GM23248 (cell line): ENCODE results near the gene MAP6D1. TPM values are rescaled to one million over a fixed set of nuclear protein-coding genes. Genes with fewer than 3 reads are reported as not detected.

Source experiments
- DNase-seq: peaks from one replicate; pipeline ENCODE4 v3.0.0-alpha.2; 2015
- H2AFZ ChIP-seq: fragments of 200-600 bp; sonication (generic); 2 replicates; pipeline ENCODE4 v1.6.1; 2016; ENCODE audit warnings: antibody characterized with exemption
- H3F3A ChIP-seq: fragments of 200-600 bp; sonication (generic); 2 replicates; pipeline ENCODE4 v1.6.1; 2016; ENCODE audit warnings: mild to moderate bottlenecking, antibody characterized with exemption, mixed run types; ENCODE audit not compliant: insufficient read depth
- H3K27ac ChIP-seq: fragments of 200-600 bp; sonication (generic); 2 replicates; pipeline ENCODE4 v1.5.1; 2016; ENCODE audit warnings: mild to moderate bottlenecking
- H3K27me3 ChIP-seq: fragments of 200-600 bp; sonication (generic); replicated peaks from 2 replicates; pipeline ENCODE4 v1.6.1; 2016; ENCODE audit warnings: mild to moderate bottlenecking; ENCODE audit not compliant: insufficient read depth
- H3K36me3 ChIP-seq: fragments of 200-600 bp; sonication (generic); 2 replicates; pipeline ENCODE4 v1.6.1; 2016; ENCODE audit warnings: low read depth, mild to moderate bottlenecking
- H3K4me1 ChIP-seq: fragments of 200-600 bp; sonication (generic); 2 replicates; pipeline ENCODE4 v1.6.1; 2016; ENCODE audit warnings: mild to moderate bottlenecking; ENCODE audit not compliant: insufficient read depth
- H3K4me2 ChIP-seq: fragments of 200-600 bp; sonication (generic); one replicate; pipeline ENCODE4 v1.6.1; 2016; ENCODE audit warnings: mild to moderate bottlenecking; ENCODE audit not compliant: unreplicated experiment
- H3K4me3 ChIP-seq: fragments of 200-600 bp; sonication (generic); 2 replicates; pipeline ENCODE4 v1.5.1; 2016; ENCODE audit warnings: mild to moderate bottlenecking
- H3K79me2 ChIP-seq: fragments of 200-600 bp; sonication (generic); 2 replicates; pipeline ENCODE4 v1.6.1; 2016; ENCODE audit warnings: mild to moderate bottlenecking; ENCODE audit not compliant: insufficient read depth
- H3K9ac ChIP-seq: fragments of 200-600 bp; sonication (generic); 2 replicates; pipeline ENCODE4 v1.6.1; 2016; ENCODE audit warnings: mild to moderate bottlenecking
- H3K9me2 ChIP-seq: fragments of 200-600 bp; sonication (generic); 2 replicates; pipeline ENCODE4 v1.6.1; 2016; ENCODE audit warnings: mixed run types, mild to moderate bottlenecking, moderate library complexity; ENCODE audit not compliant: insufficient read depth
- H3K9me3 ChIP-seq: fragments of 200-600 bp; sonication (generic); one replicate; pipeline ENCODE4 v1.6.1; 2017; ENCODE audit warnings: low read depth
- H4K20me1 ChIP-seq: fragments of 200-600 bp; sonication (generic); 2 replicates; pipeline ENCODE4 v1.6.0; 2016; ENCODE audit not compliant: insufficient read depth
- EZH2 ChIP-seq: fragments of 200-600 bp; sonication (generic); IDR thresholded peaks from 2 replicates; pipeline ENCODE4 v1.6.1; 2018; ENCODE audit warnings: antibody characterized with exemption, mild to moderate bottlenecking; ENCODE audit not compliant: insufficient read depth, poor library complexity, severe bottlenecking
- EZH2phosphoT487 ChIP-seq: fragments of 200-600 bp; sonication (generic); IDR thresholded peaks from 2 replicates; pipeline ENCODE4 v1.6.1; 2018; ENCODE audit warnings: antibody characterized with exemption, moderate library complexity, mild to moderate bottlenecking, low read depth; ENCODE audit not compliant: insufficient read depth
- WGBS, 2 experiments: methylation state at CpG; one replicate each; pipeline ENCODE4 v1.1.6; 2015 to 2017; ENCODE audit warnings: low lambda C conversion rate in 2 of 2, low coverage in 1 of 2; ENCODE audit errors: missing lambda C conversion rate in 2 of 2; 5-methylcytosine and 5-hydroxymethylcytosine counted together
- in situ Hi-C: fragments of 300-500 bp; cut with MboI; formaldehyde crosslinking; loops from 2 replicates; pipeline ENCODE4 v1.15.0; 2020
- polyA plus RNA-seq: library from polyadenylated mRNA; unstranded; fragments of >200 nt; fragmentation: Nextera tagmentation; extraction: Ambion mirVana; gene quantifications from 2 replicates; pipeline ENCODE4 v1.2.1, GENCODE V29; 2016
- total RNA-seq: library from RNA; depleted of rRNA; stranded (reverse); fragments of >200 nt; shearing (Covaris generic); gene quantifications from 2 replicates; pipeline ENCODE4 v1.2.3, GENCODE V29; 2014

The MAP6D1 gene
- total and polyA plus RNA-seq, 2 experiments from 2014 or later, result 2.8 to 5.5 TPM

DNA sequence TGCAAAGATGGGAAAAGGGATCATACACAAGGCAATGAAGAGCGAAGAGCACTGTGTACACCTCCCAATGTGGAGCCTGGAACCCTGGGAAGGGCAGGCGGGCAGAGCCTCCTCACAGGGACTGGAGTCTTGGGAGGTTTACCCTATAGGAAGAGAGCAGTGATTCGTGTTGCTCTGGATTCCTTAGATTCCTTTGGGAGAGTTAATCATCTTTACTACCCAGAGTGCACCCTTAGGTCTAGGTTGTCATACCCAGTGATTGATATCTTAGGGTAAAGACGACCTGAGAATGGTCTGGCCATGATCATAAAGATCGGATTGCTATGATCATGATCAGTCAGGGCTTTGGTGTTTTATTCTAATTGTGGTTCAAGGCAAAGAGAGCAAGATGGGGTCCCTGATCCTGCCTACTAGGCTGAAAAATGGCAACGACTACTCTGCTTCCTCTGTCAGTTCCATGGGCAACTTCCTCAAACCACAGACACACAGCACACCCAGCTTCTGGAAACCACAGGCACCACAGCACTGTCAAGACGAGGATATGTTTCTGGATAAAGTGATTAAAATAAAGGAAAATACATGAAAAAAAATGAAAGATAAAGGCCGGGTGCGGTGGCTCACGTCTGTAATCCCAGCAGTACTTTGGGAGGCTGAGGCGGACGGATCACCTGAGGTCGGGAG is 20.4 kb upstream of the MAP6D1 start:
- Histone ChIP-seq H3K36me3 (peaks cover 44% of the 10 kb centered on the region), H3K27me3 (no peaks in the 10 kb centered on the region), H3K27ac (peak overlapping the region; percentile 63), H3F3A (peaks cover 19% of the 10 kb centered on the region), H3K9ac (0 out of 2 replicates have a peak overlapping the region, but pooled peaks have one; percentile 2), H3K9me3 (no peaks in the 10 kb centered on the region), H4K20me1 (no peaks in the 10 kb centered on the region), H3K4me1 (peaks cover 22% of the 10 kb centered on the region), H3K9me2 (no peaks in the 10 kb centered on the region), H3K4me3 (no peak overlapping the region), H3K79me2 (peaks cover 17% of the 10 kb centered on the region; the same call in 1 of the 2 replicates), H3K4me2 (peak overlapping the region; percentile 65), H2AFZ (no peak overlapping the region)
- DNase-seq, result peak; percentile 24
- WGBS, 2 experiments, result 83% methylated on average over 13 of the region's 13 CpGs
- in situ Hi-C loops, result no loop called here
- TF ChIP-seq EZH2phosphoT487, result no peak
- TF ChIP-seq EZH2, result no peak

GRCh38 chr3:183845090-183845489 is 19.7 kb upstream of the MAP6D1 start:
- H3K27me3 ChIP-seq, result no peaks in the 10 kb centered on the region
- H2AFZ ChIP-seq, result no peak overlapping the region
- peak overlapping the region; percentile 65 for H3K4me2 ChIP-seq
- peaks cover 43% of the 10 kb centered on the region for H3K36me3 ChIP-seq
- H3F3A ChIP-seq, result peaks cover 19% of the 10 kb centered on the region
- peaks cover 22% of the 10 kb centered on the region for H3K4me1 ChIP-seq
- in situ Hi-C loops, result no loop called here
- no peak for DNase-seq
- peak overlapping the region; percentile 63 for H3K27ac ChIP-seq
- H3K9me3 ChIP-seq, result no peaks in the 10 kb centered on the region
- peak overlapping the region; percentile 2; the same call in 1 of the 2 replicates for H3K9ac ChIP-seq
- no peak overlapping the region for H3K4me3 ChIP-seq
- TF ChIP-seq EZH2, result no peak
- TF ChIP-seq EZH2phosphoT487, result no peak
- no peaks in the 10 kb centered on the region for H3K9me2 ChIP-seq
- H3K79me2 ChIP-seq, result peaks cover 11% of the 10 kb centered on the region; the same call in 1 of the 2 replicates
- no peaks in the 10 kb centered on the region for H4K20me1 ChIP-seq
- WGBS, 2 experiments, result 98 to 100% methylated on average over 4 of the region's 4 CpGs

- Histone ChIP-seq H3K9me2 (no peaks in the 10 kb centered on the region), H3K4me1 (peaks cover 22% of the 10 kb centered on the region), H3K4me2 (peak overlapping the region; percentile 65), H3K27me3 (no peaks in the 10 kb centered on the region), H3F3A (peaks cover 19% of the 10 kb centered on the region), H3K36me3 (peaks cover 43% of the 10 kb centered on the region), H3K79me2 (peaks cover 9% of the 10 kb centered on the region; the same call in 1 of the 2 replicates), H4K20me1 (no peaks in the 10 kb centered on the region), H3K9me3 (no peaks in the 10 kb centered on the region), H3K4me3 (no peak overlapping the region), H3K27ac (peak overlapping the region; percentile 63), H3K9ac (peak overlapping the region; percentile 2; the same call in 1 of the 2 replicates), H2AFZ (no peak overlapping the region)
- TF ChIP-seq EZH2phosphoT487, result no peak
- no peak for TF ChIP-seq EZH2
- WGBS, 2 experiments, result 55 to 65% methylated on average over 2 of the region's 2 CpGs
- peak; percentile 90 for DNase-seq
- in situ Hi-C loops, result no loop called here
Observed at GRCh38 chr3:183844606-183845005, 19.2 kb upstream of the MAP6D1 start.

GRCh38 chr3:183839751-183840150 is 14.4 kb upstream of the MAP6D1 start:
- Histone ChIP-seq H3F3A (peaks cover 6% of the 10 kb centered on the region; the same call in 1 of the 2 replicates), H3K9me3 (no peaks in the 10 kb centered on the region), H3K27me3 (no peaks in the 10 kb centered on the region), H3K27ac (no peak overlapping the region), H3K4me1 (peaks cover 9% of the 10 kb centered on the region), H3K36me3 (peaks cover 45% of the 10 kb centered on the region), H3K9me2 (no peaks in the 10 kb centered on the region), H3K79me2 (no peaks in the 10 kb centered on the region; the same call in 1 of the 2 replicates), H4K20me1 (no peaks in the 10 kb centered on the region), H3K4me3 (no peak overlapping the region), H3K4me2 (no peak overlapping the region), H3K9ac (no peak overlapping the region), H2AFZ (no peak overlapping the region)
- in situ Hi-C loops, result no loop called here
- whole genome bisulfite sequencing, 2 experiments, result 95 to 99% methylated on average over 4 of the region's 4 CpGs
- DNase-seq, result no peak
- no peak for TF ChIP-seq EZH2
- no peak for TF ChIP-seq EZH2phosphoT487
